ENCODE measurements around the gene KIAA2012. TPM values are rescaled to one million over a fixed set of nuclear protein-coding genes. Genes with fewer than 3 reads are reported as not detected.

KIAA2012 gene
- polyA plus RNA-seq, 3 donors = not detected

- Histone ChIP-seq H3K4me2 (replicated peaks; ENCODE audit: extremely low read depth, low read length, poor library complexity, severe bottlenecking) (no peak overlapping the region), H3K4me1 (ENCODE audit: control insufficient read depth in 1 of 2, insufficient read depth in 2 of 2, low read length in 2 of 2) (no peaks in the 10 kb centered on the region), H3K27ac (ENCODE audit: low read depth in 1 of 2, low read length in 2 of 2) (no peak overlapping the region), H3K4me3 (replicated peaks in 1 of 3; ENCODE audit: low read depth in 2 of 3, low read length in 3 of 3) (no peak overlapping the region), H3K79me2 (ENCODE audit: insufficient read depth, low read length) (no peaks in the 10 kb centered on the region), H3K9ac (ENCODE audit: insufficient read depth, low read length, poor library complexity, severe bottlenecking) (no peak overlapping the region), H3K36me3 (replicated peaks in 1 of 2; ENCODE audit: control insufficient read depth in 1 of 2, insufficient read depth in 2 of 2, low read length in 2 of 2) (no peaks in the 10 kb centered on the region), H3K27me3 (ENCODE audit: control insufficient read depth in 2 of 2, insufficient read depth in 2 of 2, low read length in 2 of 2) (peaks cover 2 to 4% of the 10 kb centered on the region in 2 donors), H4K20me1 (ENCODE audit: insufficient read depth, low read length) (no peaks in the 10 kb centered on the region), H2AFZ (ENCODE audit: insufficient read depth, low read depth, low read length, poor library complexity, severe bottlenecking) (no peak overlapping the region), H3K9me3 (replicated peaks in 1 of 2; ENCODE audit: control insufficient read depth in 1 of 2, insufficient read depth in 1 of 2, low read length in 2 of 2) (no peaks in the 10 kb centered on the region)
- DNase-seq = no peak
- WGBS (ENCODE audit: insufficient coverage) = 98% methylated on average over 3 of the region's 9 CpGs
- intact Hi-C loops (cut with micrococcal nuclease) = no loop called here
- H3K9me3 Mint-ChIP-seq = peaks cover 0 to 2% (median 0%) of the 10 kb centered on the region in 7 donors
- H3K27me3 Mint-ChIP-seq (ENCODE audit: low read depth in 3 of 3) = peaks cover 10 to 21% (median 11%) of the 10 kb centered on the region in 3 donors
- H3K4me1 Mint-ChIP-seq = no peaks in the 10 kb centered on the region
- H3K4me3 Mint-ChIP-seq = no peak overlapping the region
- no peak for TF ChIP-seq CTCF (IDR thresholded peaks at IDR 0.05)
- no peak overlapping the region for H3K27ac Mint-ChIP-seq
- H3K36me3 Mint-ChIP-seq = no peaks in the 10 kb centered on the region
Observed at GRCh38 chr2:202024871-202025270, 48.2 kb upstream of the KIAA2012 start.

- H3K9me3 Mint-ChIP-seq = peaks cover 0 to 2% (median 0%) of the 10 kb centered on the region in 7 donors
- 100% methylated on average over 1 of the region's 5 CpGs for WGBS (ENCODE audit: insufficient coverage)
Observed at GRCh38 chr2:202025816-202026215, 47.2 kb upstream of the KIAA2012 start.

More at GRCh38 chr2:202025816-202026215, 47.2 kb upstream of the KIAA2012 start:
- Mint-ChIP-seq H3K36me3 (no peaks in the 10 kb centered on the region), H3K4me3 (no peak overlapping the region), H3K27ac (no peak overlapping the region), H3K4me1 (no peaks in the 10 kb centered on the region), H3K27me3 (ENCODE audit: low read depth in 3 of 3) (peaks cover 11 to 22% (median 18%) of the 10 kb centered on the region in 3 donors)
- H3K4me2 ChIP-seq (replicated peaks; ENCODE audit: extremely low read depth, low read length, poor library complexity, severe bottlenecking) = no peak overlapping the region
- H4K20me1 ChIP-seq (ENCODE audit: insufficient read depth, low read length) = no peaks in the 10 kb centered on the region
- H3K79me2 ChIP-seq (ENCODE audit: insufficient read depth, low read length) = no peaks in the 10 kb centered on the region
- no peak overlapping the region for H3K9ac ChIP-seq (ENCODE audit: insufficient read depth, low read length, poor library complexity, severe bottlenecking)
- DNase-seq = no peak
- no peak for TF ChIP-seq CTCF (IDR thresholded peaks at IDR 0.05)
- peaks cover 3 to 12% of the 10 kb centered on the region in 2 donors for H3K27me3 ChIP-seq (ENCODE audit: control insufficient read depth in 2 of 2, insufficient read depth in 2 of 2, low read length in 2 of 2)
- H2AFZ ChIP-seq (ENCODE audit: insufficient read depth, low read depth, low read length, poor library complexity, severe bottlenecking) = no peak overlapping the region
- no peaks in the 10 kb centered on the region for H3K4me1 ChIP-seq (ENCODE audit: control insufficient read depth in 1 of 2, insufficient read depth in 2 of 2, low read length in 2 of 2)
- no peak overlapping the region for H3K27ac ChIP-seq (ENCODE audit: low read depth in 1 of 2, low read length in 2 of 2)
- no peaks in the 10 kb centered on the region for H3K36me3 ChIP-seq (replicated peaks in 1 of 2; ENCODE audit: control insufficient read depth in 1 of 2, insufficient read depth in 2 of 2, low read length in 2 of 2)
- intact Hi-C loops (cut with micrococcal nuclease) = no loop called here
- no peak overlapping the region for H3K4me3 ChIP-seq (replicated peaks in 1 of 3; ENCODE audit: low read depth in 2 of 3, low read length in 3 of 3)
- H3K9me3 ChIP-seq (replicated peaks in 1 of 2; ENCODE audit: control insufficient read depth in 1 of 2, insufficient read depth in 1 of 2, low read length in 2 of 2) = no peaks in the 10 kb centered on the region

Data from CD14-positive monocyte (primary cell).